NCI-H146 treated with DMSO at 0.1 percent for 48 hours (cell line): Measurements from ENCODE around the gene ATXN2.
"Not testable (repeated sequence)": the region's sequence is repeated elsewhere in the genome, so short reads cannot be mapped to it uniquely, and the experiment has no call there.

ENCODE experiments used
- DNase-seq: peaks from one replicate; lab custom pipeline; 2025; ENCODE audit not compliant: unreplicated experiment; lab: John Stamatoyannopoulos, UW

The ATXN2 gene

GRCh38 chr12:111507719-111508118 is 91.4 kb downstream of the ATXN2 start:
- not testable (repeated sequence) for DNase-seq

- DNase-seq: not testable (repeated sequence)
These were observed 91.9 kb downstream of the ATXN2 start for GRCh38 chr12:111507258-111507657.

- no peak for DNase-seq
These were observed 92.9 kb downstream of the ATXN2 start for GRCh38 chr12:111506260-111506659.

- no peak for DNase-seq
These were observed 93.5 kb downstream of the ATXN2 start for GRCh38 chr12:111505601-111506036.

GRCh38 chr12:111503116-111503515 is 96.0 kb downstream of the ATXN2 start:
- no peak for DNase-seq

- DNase-seq: no peak
These were observed 104.4 kb downstream of the ATXN2 start for GRCh38 chr12:111494676-111495075.

GRCh38 chr12:111492979-111493378 is 106.1 kb downstream of the ATXN2 start:
- DNase-seq: not testable (repeated sequence)

GRCh38 chr12:111488798-111489197 is 110.3 kb downstream of the ATXN2 start:
- DNase-seq: no peak

- no peak for DNase-seq
These were observed 110.8 kb downstream of the ATXN2 start for GRCh38 chr12:111488271-111488670.

GRCh38 chr12:111482462-111482861 is 116.7 kb downstream of the ATXN2 start:
- no peak for DNase-seq

- DNase-seq: no peak
These were observed 127.9 kb downstream of the ATXN2 start for GRCh38 chr12:111471236-111471635.

GRCh38 chr12:111469401-111469800 is 129.7 kb downstream of the ATXN2 start:
- no peak for DNase-seq

GRCh38 chr12:111467857-111468241 is 131.3 kb downstream of the ATXN2 start:
- no peak for DNase-seq

GRCh38 chr12:111467092-111467856 is 131.8 kb downstream of the ATXN2 start:
- DNase-seq: peak; percentile 27

- no peak for DNase-seq
These were observed 136.8 kb downstream of the ATXN2 start for GRCh38 chr12:111462210-111462769.

- DNase-seq: not testable (repeated sequence)
These were observed 139.0 kb downstream of the ATXN2 start for GRCh38 chr12:111460111-111460510.

- no peak for DNase-seq
These were observed 140.5 kb downstream of the ATXN2 start for GRCh38 chr12:111458546-111459172.

- DNase-seq: no peak
These were observed 141.5 kb downstream of the ATXN2 start for GRCh38 chr12:111457577-111457976.

GRCh38 chr12:111457071-111457470 is 142.0 kb downstream of the ATXN2 start:
- DNase-seq: no peak

- no peak for DNase-seq
These were observed 143.4 kb downstream of the ATXN2 start for GRCh38 chr12:111455448-111456320.
